ENCODE data around the gene KCNQ1.
A peak's percentile ranks its signal among the peaks of the same experiment; 100 is the strongest.

Gene KCNQ1

GRCh38 chr11:2864901-2865300 is 420.1 kb downstream of the KCNQ1 start:
- Histone ChIP-seq H3K4me3 (ENCODE audit: low read depth, low read length) (no peak overlapping the region), H3K27ac (no peak overlapping the region), H3K27me3 (ENCODE audit: insufficient read depth, low read depth, severe bottlenecking) (no peaks in the 10 kb centered on the region), H3K36me3 (no peaks in the 10 kb centered on the region), H3K9me3 (ENCODE audit: severe bottlenecking) (no peaks in the 10 kb centered on the region)
- TF ChIP-seq CTCF (IDR thresholded peaks at IDR 0.05; ENCODE audit: low read depth, low read length): no peak
- DNase-seq: no peak

GRCh38 chr11:2865922-2866577 is 421.2 kb downstream of the KCNQ1 start:
- no peak for DNase-seq
- Histone ChIP-seq H3K4me3 (ENCODE audit: low read depth, low read length) (no peak overlapping the region), H3K27me3 (ENCODE audit: insufficient read depth, low read depth, severe bottlenecking) (no peaks in the 10 kb centered on the region), H3K36me3 (no peaks in the 10 kb centered on the region), H3K9me3 (ENCODE audit: severe bottlenecking) (no peaks in the 10 kb centered on the region), H3K27ac (no peak overlapping the region)
- TF ChIP-seq CTCF (IDR thresholded peaks at IDR 0.05; ENCODE audit: low read depth, low read length): no peak

GRCh38 chr11:2867142-2867541 is 422.3 kb downstream of the KCNQ1 start:
- DNase-seq: no peak
- Histone ChIP-seq H3K27me3 (ENCODE audit: insufficient read depth, low read depth, severe bottlenecking) (no peaks in the 10 kb centered on the region), H3K27ac (no peak overlapping the region), H3K4me3 (ENCODE audit: low read depth, low read length) (no peak overlapping the region), H3K36me3 (no peaks in the 10 kb centered on the region), H3K9me3 (ENCODE audit: severe bottlenecking) (no peaks in the 10 kb centered on the region)
- no peak for TF ChIP-seq CTCF (IDR thresholded peaks at IDR 0.05; ENCODE audit: low read depth, low read length)

- Histone ChIP-seq H3K27me3 (ENCODE audit: insufficient read depth, low read depth, severe bottlenecking) (no peaks in the 10 kb centered on the region), H3K36me3 (no peaks in the 10 kb centered on the region), H3K9me3 (ENCODE audit: severe bottlenecking) (no peaks in the 10 kb centered on the region), H3K4me3 (ENCODE audit: low read depth, low read length) (peak overlapping the region; percentile 13), H3K27ac (peak overlapping the region; percentile 69)
- TF ChIP-seq CTCF (IDR thresholded peaks at IDR 0.05; ENCODE audit: low read depth, low read length): no peak
- peak; percentile 40 for DNase-seq
These were observed 423.1 kb downstream of the KCNQ1 start for GRCh38 chr11:2867722-2868505.

- Histone ChIP-seq H3K9me3 (ENCODE audit: severe bottlenecking) (no peaks in the 10 kb centered on the region), H3K27ac (peak overlapping the region; percentile 69), H3K4me3 (ENCODE audit: low read depth, low read length) (peak overlapping the region; percentile 13), H3K36me3 (no peaks in the 10 kb centered on the region), H3K27me3 (ENCODE audit: insufficient read depth, low read depth, severe bottlenecking) (no peaks in the 10 kb centered on the region)
- DNase-seq: no peak
- TF ChIP-seq CTCF (IDR thresholded peaks at IDR 0.05; ENCODE audit: low read depth, low read length): no peak
These were observed 423.8 kb downstream of the KCNQ1 start for GRCh38 chr11:2868506-2869133.
